Stimulated activated CD8-positive, alpha-beta memory T cell treated with anti-CD3 and anti-CD28 coated beads, Interleukin-4, amount 100 ng/mL, for 48 hours (primary cell): ENCODE measurements around the gene NR1D2.
"Not testable (repeated sequence)": the region's sequence is repeated elsewhere in the genome, so short reads cannot be mapped to it uniquely, and the experiment has no call there.

ENCODE experiments used
- DNase-seq: peaks from one replicate; pipeline ENCODE4 v3.0.0-alpha.2; 2020

NR1D2 gene

GRCh38 chr3:24012589-24013269, 67.6 kb downstream of the NR1D2 start:
- no peak for DNase-seq

DNA sequence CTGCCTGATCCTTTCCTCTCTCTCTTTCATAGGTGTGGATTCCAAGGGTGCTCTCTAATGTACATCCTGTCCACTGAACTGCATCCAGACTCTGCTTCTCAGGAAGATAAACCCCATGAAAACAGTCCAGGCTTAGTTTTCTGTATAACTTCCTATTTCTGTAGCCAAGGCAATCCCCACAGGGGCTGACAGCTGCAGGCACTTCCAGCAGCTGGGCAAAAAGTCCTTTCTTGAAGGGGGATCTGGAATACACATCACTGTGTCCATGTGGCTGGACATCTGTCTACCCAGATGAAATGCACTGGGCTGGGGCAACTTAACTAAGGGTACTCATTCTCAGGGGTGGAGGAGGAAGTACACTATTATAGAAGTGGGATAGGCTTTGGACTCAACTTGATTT, 72.2 kb downstream of the NR1D2 start:
- DNase-seq = no peak

- DNase-seq = no peak
These were observed 73.9 kb downstream of the NR1D2 start for GRCh38 chr3:24018784-24019570.

DNA sequence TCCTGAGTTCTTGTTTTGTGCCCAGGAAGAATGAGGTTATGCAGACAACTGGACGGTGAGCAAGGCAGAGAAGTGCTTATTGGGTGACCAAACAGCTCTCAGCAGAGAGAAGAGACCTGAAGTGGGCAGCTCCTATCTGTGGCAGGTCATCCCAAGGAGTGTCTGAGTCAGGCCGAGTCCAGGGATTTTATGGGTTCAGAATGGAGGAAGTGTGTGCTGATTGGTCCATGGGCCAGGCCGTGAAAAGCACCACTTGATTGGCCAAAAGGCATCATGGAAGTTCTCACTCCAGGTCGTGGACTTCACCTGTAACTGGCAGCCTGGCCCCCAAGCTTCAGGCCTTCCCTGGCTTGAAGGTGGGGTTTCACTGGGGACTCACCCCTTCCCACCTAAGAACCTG, 74.5 kb downstream of the NR1D2 start:
- DNase-seq = no peak

- no peak for DNase-seq
These were observed 75.1 kb downstream of the NR1D2 start for GRCh38 chr3:24020036-24020691.

DNA sequence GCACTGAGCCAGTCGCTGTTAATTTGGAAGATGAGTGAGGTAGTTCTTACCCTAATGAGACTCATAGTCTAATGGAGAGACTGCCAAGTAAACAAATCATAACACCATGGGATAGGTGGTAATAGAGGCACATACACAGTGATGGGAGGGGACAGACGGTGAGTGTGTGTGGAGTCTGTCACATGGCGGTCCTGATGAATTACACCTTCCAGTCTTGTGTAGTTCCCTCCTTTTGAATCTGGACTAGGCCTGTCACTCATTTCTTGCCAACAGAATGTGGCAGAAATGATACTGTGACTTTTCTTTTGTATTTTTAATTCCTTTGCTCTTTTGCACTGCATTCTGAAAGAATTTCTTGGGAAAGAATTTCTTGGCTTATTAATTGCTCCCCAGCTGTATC, 78.1 kb downstream of the NR1D2 start:
- DNase-seq = no peak

DNA sequence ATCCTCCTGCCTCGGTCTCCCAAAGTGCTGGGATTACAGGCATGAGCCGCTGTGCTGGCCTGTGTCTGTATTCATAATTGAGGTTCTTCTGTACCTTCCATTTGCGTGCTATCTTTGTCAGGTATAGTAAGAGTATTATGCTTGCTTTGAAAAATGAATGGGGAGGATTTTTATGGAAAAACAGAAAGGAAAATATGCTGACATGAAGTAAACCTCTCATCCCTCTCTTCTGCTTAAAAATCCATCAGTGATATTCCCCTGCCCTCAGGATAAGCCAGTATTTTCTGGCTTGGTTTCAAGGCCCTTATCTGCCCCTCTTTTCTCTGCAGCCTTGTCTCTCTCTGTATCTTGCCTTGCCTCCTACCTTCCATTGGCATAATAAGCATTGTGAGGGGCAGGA, 80.7 kb downstream of the NR1D2 start:
- DNase-seq = no peak

GRCh38 chr3:24026665-24027064, 81.6 kb downstream of the NR1D2 start:
- DNase-seq = not testable (repeated sequence)

DNA sequence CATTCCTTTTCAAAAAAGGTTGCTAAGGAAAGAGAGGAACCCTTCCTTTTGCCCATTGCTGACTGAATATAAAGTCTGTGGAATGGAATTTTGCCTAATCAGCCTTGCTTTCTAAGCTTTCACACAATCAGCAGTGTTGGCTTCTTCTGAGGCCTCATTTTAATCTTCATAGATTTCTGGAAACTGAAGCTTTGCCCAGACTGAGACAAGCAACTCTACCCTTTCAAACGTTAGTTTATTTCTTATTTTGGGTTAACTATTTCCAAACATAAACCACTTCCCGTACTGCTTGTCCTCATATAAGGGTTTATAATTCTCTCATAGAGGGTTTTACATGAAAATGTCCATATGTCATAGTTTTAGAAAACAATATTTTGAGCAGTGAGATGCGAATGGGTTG, 82.9 kb downstream of the NR1D2 start:
- no peak for DNase-seq
